Vagina (tissue), 2 donors: ENCODE results near the gene PKD2L1.

Experiments
- POLR2A ChIP-seq, 2 donors: fragments of 450-650 bp; IDR thresholded peaks; one replicate each; pipeline ENCODE4 v1.6.1; 2017; ENCODE audit warnings: antibody characterized with exemption in 2 of 2, mild to moderate bottlenecking in 2 of 2, moderate library complexity in 2 of 2
- TF ChIP-seq, protein P1 (sequence below), 3 experiments: fragments of 450-650 bp in 2 of 3; fragments of 200-600 bp in 1 of 3; sonication (generic) in 1 of 3; IDR thresholded peaks; one replicate each; pipeline ENCODE4 v1.5.1; 2017 to 2019; ENCODE audit warnings: antibody characterized with exemption in 3 of 3, mild to moderate bottlenecking in 2 of 3, moderate library complexity in 2 of 3

- TF ChIP-seq, protein P1, sequence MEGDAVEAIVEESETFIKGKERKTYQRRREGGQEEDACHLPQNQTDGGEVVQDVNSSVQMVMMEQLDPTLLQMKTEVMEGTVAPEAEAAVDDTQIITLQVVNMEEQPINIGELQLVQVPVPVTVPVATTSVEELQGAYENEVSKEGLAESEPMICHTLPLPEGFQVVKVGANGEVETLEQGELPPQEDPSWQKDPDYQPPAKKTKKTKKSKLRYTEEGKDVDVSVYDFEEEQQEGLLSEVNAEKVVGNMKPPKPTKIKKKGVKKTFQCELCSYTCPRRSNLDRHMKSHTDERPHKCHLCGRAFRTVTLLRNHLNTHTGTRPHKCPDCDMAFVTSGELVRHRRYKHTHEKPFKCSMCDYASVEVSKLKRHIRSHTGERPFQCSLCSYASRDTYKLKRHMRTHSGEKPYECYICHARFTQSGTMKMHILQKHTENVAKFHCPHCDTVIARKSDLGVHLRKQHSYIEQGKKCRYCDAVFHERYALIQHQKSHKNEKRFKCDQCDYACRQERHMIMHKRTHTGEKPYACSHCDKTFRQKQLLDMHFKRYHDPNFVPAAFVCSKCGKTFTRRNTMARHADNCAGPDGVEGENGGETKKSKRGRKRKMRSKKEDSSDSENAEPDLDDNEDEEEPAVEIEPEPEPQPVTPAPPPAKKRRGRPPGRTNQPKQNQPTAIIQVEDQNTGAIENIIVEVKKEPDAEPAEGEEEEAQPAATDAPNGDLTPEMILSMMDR (IDR thresholded peaks at IDR 0.05): no peak
- TF ChIP-seq POLR2A (IDR thresholded peaks at IDR 0.05): no peak
Measured at GRCh38 chr10:100245484-100246220, 84.4 kb downstream of the PKD2L1 start.
